NCI-H446 (cell line): ENCODE results near the gene ACTL8.

Experiments
- DNase-seq, 2 experiments: peaks; one replicate each; lab custom pipeline; 2025; lab: John Stamatoyannopoulos, UW

The ACTL8 gene

GRCh38 chr1:17875882-17876280 lies 120.7 kb downstream of the ACTL8 start:
- DNase-seq: no peak
